Lung (tissue), 12 donors: ENCODE results near the gene HS6ST3. TPM values are rescaled to one million over a fixed set of nuclear protein-coding genes. Genes with fewer than 3 reads are reported as not detected.
A peak's percentile ranks its signal among the peaks of the same experiment; 100 is the strongest.

Experiments used
- ATAC-seq: fragments of 200-7000 bp; cut with Tn5 transposase; one replicate; pipeline ENCODE4 v1.9.1; 2020; ENCODE audit warnings: moderate number of reproducible peaks; ENCODE audit not compliant: insufficient read depth, low FRiP score
- DNase-seq, 3 donors: peaks; one replicate each; pipeline ENCODE4 v3.0.0-alpha.2; 2013 to 2017
- H3K27ac ChIP-seq, 2 donors: one replicate each; pipeline ENCODE4 v1.5.1; 2013; ENCODE audit warnings: mild to moderate bottlenecking in 2 of 2, moderate library complexity in 2 of 2, control low read depth in 1 of 2, inconsistent platforms in 1 of 2, low read depth in 1 of 2, low read length in 1 of 2
- H3K27me3 ChIP-seq, 3 donors: one replicate each; pipeline ENCODE4 v1.5.1; 2013; ENCODE audit warnings: low read length in 2 of 3; ENCODE audit not compliant: control insufficient read depth in 3 of 3, insufficient read depth in 3 of 3
- H3K36me3 ChIP-seq, 4 donors: one replicate each; pipeline ENCODE4 v1.5.1; 2013; ENCODE audit warnings: low read length in 4 of 4, mild to moderate bottlenecking in 1 of 4, moderate library complexity in 1 of 4; ENCODE audit not compliant: control insufficient read depth in 4 of 4, insufficient read depth in 4 of 4
- H3K4me1 ChIP-seq, 5 donors: one replicate each; pipeline ENCODE4 v1.5.1; 2013; ENCODE audit warnings: low read length in 5 of 5, mild to moderate bottlenecking in 2 of 5, moderate library complexity in 1 of 5; ENCODE audit not compliant: control insufficient read depth in 5 of 5, insufficient read depth in 5 of 5
- H3K4me3 ChIP-seq: one replicate; pipeline ENCODE4 v1.5.1; 2013; ENCODE audit warnings: mild to moderate bottlenecking, control low read depth, moderate library complexity
- H3K9ac ChIP-seq, 2 donors: one replicate each; pipeline ENCODE4 v1.5.1; 2013; ENCODE audit warnings: low read length in 2 of 2, control low read depth in 1 of 2; ENCODE audit not compliant: insufficient read depth in 1 of 2
- H3K9me3 ChIP-seq, 4 donors: one replicate each; pipeline ENCODE4 v1.5.1; 2013; ENCODE audit warnings: low read length in 3 of 4, mild to moderate bottlenecking in 1 of 4, moderate library complexity in 1 of 4; ENCODE audit not compliant: control insufficient read depth in 4 of 4, insufficient read depth in 3 of 4
- WGBS, 2 donors: extraction: QIAGEN DNeasy Blood & Tissue Kit; methylation state at CpG; one replicate each; pipeline ENCODE4 v1.1.7; 2013; 5-methylcytosine and 5-hydroxymethylcytosine counted together
- polyA plus RNA-seq, 2 donors: library from polyadenylated mRNA; stranded (reverse); fragments of 200-250 nt; gene quantifications; one replicate each; pipeline ENCODE4 v1.2.1, GENCODE V29; 2013
- total RNA-seq, 2 donors: library from RNA; depleted of rRNA in 1 of 2; stranded (reverse); fragments of >200 nt in 1 of 2; gene quantifications; one replicate each; pipeline ENCODE4 v1.2.1, GENCODE V29; 2014 to 2021
- TF ChIP-seq, protein P1 (sequence below): IDR thresholded peaks from 2 replicates; pipeline ENCODE4 v1.5.1; 2012; ENCODE audit warnings: mild to moderate bottlenecking; ENCODE audit errors: control extremely low read depth, extremely low read depth
- donor health status: control.
- donor health status: control.
- donor health status: Bipolar disorder and iron deficiency.
- donor health status: healthy.
- donor health status: DM: yes; HTN: yes; CAD: no.

HS6ST3 gene
- total and polyA plus RNA-seq, 4 donors, result 0.01 to 0.17 (median 0.04) TPM

- WGBS, 2 donors, result 68 to 78% methylated on average over 2 of the region's 2 CpGs
- no peak overlapping the region for H3K27ac ChIP-seq
- DNase-seq, result peak; percentile 28 to 60 (median 33)
- TF ChIP-seq, protein P1, sequence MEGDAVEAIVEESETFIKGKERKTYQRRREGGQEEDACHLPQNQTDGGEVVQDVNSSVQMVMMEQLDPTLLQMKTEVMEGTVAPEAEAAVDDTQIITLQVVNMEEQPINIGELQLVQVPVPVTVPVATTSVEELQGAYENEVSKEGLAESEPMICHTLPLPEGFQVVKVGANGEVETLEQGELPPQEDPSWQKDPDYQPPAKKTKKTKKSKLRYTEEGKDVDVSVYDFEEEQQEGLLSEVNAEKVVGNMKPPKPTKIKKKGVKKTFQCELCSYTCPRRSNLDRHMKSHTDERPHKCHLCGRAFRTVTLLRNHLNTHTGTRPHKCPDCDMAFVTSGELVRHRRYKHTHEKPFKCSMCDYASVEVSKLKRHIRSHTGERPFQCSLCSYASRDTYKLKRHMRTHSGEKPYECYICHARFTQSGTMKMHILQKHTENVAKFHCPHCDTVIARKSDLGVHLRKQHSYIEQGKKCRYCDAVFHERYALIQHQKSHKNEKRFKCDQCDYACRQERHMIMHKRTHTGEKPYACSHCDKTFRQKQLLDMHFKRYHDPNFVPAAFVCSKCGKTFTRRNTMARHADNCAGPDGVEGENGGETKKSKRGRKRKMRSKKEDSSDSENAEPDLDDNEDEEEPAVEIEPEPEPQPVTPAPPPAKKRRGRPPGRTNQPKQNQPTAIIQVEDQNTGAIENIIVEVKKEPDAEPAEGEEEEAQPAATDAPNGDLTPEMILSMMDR, result no peak
- H3K9me3 ChIP-seq, result no peaks in the 10 kb centered on the region
- H3K9ac ChIP-seq, result no peak overlapping the region
- H3K27me3 ChIP-seq, result peaks cover 0 to 5% (median 0%) of the 10 kb centered on the region in 3 donors
- no peak overlapping the region for H3K4me3 ChIP-seq
- ATAC-seq, result no peak
- no peaks in the 10 kb centered on the region for H3K36me3 ChIP-seq
- no peaks in the 10 kb centered on the region for H3K4me1 ChIP-seq
Observed at GRCh38 chr13:96460609-96461008, 370.7 kb downstream of the HS6ST3 start.

GRCh38 chr13:96473526-96474180 is 383.7 kb downstream of the HS6ST3 start:
- TF ChIP-seq, protein P1, result no peak
- WGBS, 2 donors, result 47 to 68% methylated on average over 10 of the region's 10 CpGs
- Histone ChIP-seq H3K27ac (no peak overlapping the region), H3K36me3 (no peaks in the 10 kb centered on the region), H3K4me1 (peaks cover 0 to 4% (median 0%) of the 10 kb centered on the region in 5 donors), H3K27me3 (no peaks in the 10 kb centered on the region), H3K9ac (no peak overlapping the region), H3K9me3 (no peaks in the 10 kb centered on the region), H3K4me3 (no peak overlapping the region)
- DNase-seq, result no peak
- no peak for ATAC-seq

DNA sequence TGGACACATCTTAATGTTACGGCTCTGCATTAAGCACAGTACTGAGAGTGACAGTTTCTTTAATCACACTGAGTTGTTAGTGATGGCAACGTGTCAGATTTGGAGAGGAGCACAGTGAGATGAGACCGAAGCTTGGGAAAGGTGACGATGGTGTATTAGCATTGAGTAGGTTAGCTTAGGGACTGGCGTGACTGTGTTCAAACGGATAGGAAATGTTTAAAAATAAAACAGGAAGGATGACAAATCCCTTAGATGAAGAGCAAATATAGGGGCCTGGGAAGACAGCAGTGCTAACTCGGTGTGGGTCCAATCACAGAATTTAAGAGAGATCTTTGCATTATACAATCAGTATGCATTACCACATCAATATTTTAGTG is 384.3 kb downstream of the HS6ST3 start:
- Histone ChIP-seq H3K9me3 (no peaks in the 10 kb centered on the region), H3K27me3 (no peaks in the 10 kb centered on the region), H3K27ac (no peak overlapping the region), H3K4me3 (no peak overlapping the region), H3K36me3 (no peaks in the 10 kb centered on the region), H3K9ac (no peak overlapping the region), H3K4me1 (peaks cover 0 to 2% (median 0%) of the 10 kb centered on the region in 5 donors)
- WGBS, 2 donors, result 58 to 77% methylated on average over 7 of the region's 7 CpGs
- TF ChIP-seq, protein P1, result no peak
- ATAC-seq (no peak), DNase-seq (no peak)

DNA sequence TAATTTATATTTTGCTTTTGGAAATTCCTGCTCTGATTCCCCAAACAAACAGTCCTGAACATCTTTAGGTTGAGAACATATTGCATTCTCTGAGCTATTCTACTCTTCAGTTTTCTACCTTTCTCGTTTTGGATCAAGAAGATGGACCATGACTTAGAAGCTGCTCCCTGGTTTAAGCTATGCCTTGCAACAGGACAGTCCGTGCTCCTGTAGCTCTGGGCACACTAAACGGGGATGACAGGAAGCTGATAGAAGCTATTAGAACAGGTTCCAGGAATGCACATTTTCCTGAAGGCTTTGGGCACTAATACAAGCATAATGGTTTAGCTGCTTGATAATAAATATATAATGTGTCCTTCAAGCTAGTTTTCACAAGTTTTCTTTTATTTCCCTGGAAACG is 385.2 kb downstream of the HS6ST3 start:
- WGBS, 2 donors, result 64 to 81% methylated on average over 4 of the region's 4 CpGs
- DNase-seq, result no peak
- no peaks in the 10 kb centered on the region for H3K27me3 ChIP-seq

More for the DNA sequence above, 385.2 kb downstream of the HS6ST3 start:
- Histone ChIP-seq H3K9me3 (no peaks in the 10 kb centered on the region), H3K4me3 (no peak overlapping the region), H3K4me1 (no peaks in the 10 kb centered on the region), H3K36me3 (no peaks in the 10 kb centered on the region), H3K9ac (no peak overlapping the region), H3K27ac (no peak overlapping the region)
- TF ChIP-seq, protein P1, result no peak
- ATAC-seq, result no peak
